T-helper 1 cell treated with Interleukin-12 subunit alpha and Interleukin-12 subunit beta and Interleukin-4 antibody, amounts not matched to agents 30 ng/mL and 1 ng/mL, for 36 hours (primary cell): Measurements from ENCODE around the gene GPS1. TPM values are rescaled to one million over a fixed set of nuclear protein-coding genes. Genes with fewer than 3 reads are reported as not detected.

Source experiments
- intact Hi-C: fragments of 100-400 bp; cut with micrococcal nuclease; formaldehyde crosslinking; loops from one replicate; pipeline ENCODE4 v1.15.1; 2024
- total RNA-seq: library from RNA; stranded (reverse); gene quantifications from 2 replicates; pipeline ENCODE4 v1.2.3, GENCODE V29; 2022

The GPS1 gene
- total RNA-seq, 1 donor from 2014 or later: 87.9 TPM

- intact Hi-C loops: loop anchor here (5.0 to 10.0 kb wide), 2 partner anchors 168 to 545 kb away; no protein-coding TSS in a partner anchor
Measured at GRCh38 chr17:82039695-82040299, 11.9 kb upstream of the GPS1 start.

- intact Hi-C loops: no loop called here
Measured at GRCh38 chr17:82041144-82041814, 10.4 kb upstream of the GPS1 start.

- intact Hi-C loops: no loop called here
Measured at GRCh38 chr17:82042649-82043048, 9.0 kb upstream of the GPS1 start.

GRCh38 chr17:82043507-82043906, 8.2 kb upstream of the GPS1 start:
- intact Hi-C loops: no loop called here

- intact Hi-C loops: no loop called here
Measured at GRCh38 chr17:82045936-82046484, 5.7 kb upstream of the GPS1 start.

- intact Hi-C loops: no loop called here
Measured at GRCh38 chr17:82046903-82047302, 4.8 kb upstream of the GPS1 start.

GRCh38 chr17:82047379-82047778, 4.3 kb upstream of the GPS1 start:
- intact Hi-C loops: no loop called here

GRCh38 chr17:82047914-82048570, 3.7 kb upstream of the GPS1 start:
- intact Hi-C loops: no loop called here

- intact Hi-C loops: no loop called here
Measured at GRCh38 chr17:82048571-82048971, 3.1 kb upstream of the GPS1 start.

GRCh38 chr17:82049106-82049505, 2.6 kb upstream of the GPS1 start:
- intact Hi-C loops: no loop called here

- intact Hi-C loops: no loop called here
Measured at GRCh38 chr17:82049521-82049971, 2.2 kb upstream of the GPS1 start.

GRCh38 chr17:82050152-82050760, 1.4 kb upstream of the GPS1 start:
- intact Hi-C loops: loop anchor here (5.0 kb wide), 1 partner anchor 47 kb away; the partner anchor contains the start of gene FASN

- intact Hi-C loops: loop anchor here (1.0 to 5.0 kb wide), 4 partner anchors 14 to 46 kb away; partner anchors contain the start of genes DCXR, DUS1L, FASN and LRRC45
Measured at GRCh38 chr17:82050761-82051641, 697 bp upstream of the GPS1 start.

GRCh38 chr17:82052638-82053059, 951 bp downstream of the GPS1 start:
- intact Hi-C loops: loop anchor here (5.0 kb wide), 1 partner anchor 45 kb away; the partner anchor contains the start of gene FASN

GRCh38 chr17:82053130-82053529, 1.4 kb downstream of the GPS1 start:
- intact Hi-C loops: loop anchor here (5.0 kb wide), 1 partner anchor 44 kb away; the partner anchor contains the start of gene FASN

- intact Hi-C loops: loop anchor here (5.0 kb wide), 1 partner anchor 44 kb away; the partner anchor contains the start of gene FASN
Measured at GRCh38 chr17:82053556-82054263, 2.0 kb downstream of the GPS1 start.

- intact Hi-C loops: loop anchor here (5.0 kb wide), 1 partner anchor 43 kb away; the partner anchor contains the start of gene FASN
Measured at GRCh38 chr17:82054351-82055022, 2.8 kb downstream of the GPS1 start.

GRCh38 chr17:82055023-82055964, 3.6 kb downstream of the GPS1 start:
- intact Hi-C loops: no loop called here
